A549 (cell line): ENCODE measurements around the gene SUFU. TPM values are rescaled to one million over a fixed set of nuclear protein-coding genes. Genes with fewer than 3 reads are reported as not detected.

ENCODE experiments used
- ATAC-seq, 2 experiments: fragments of 200-7000 bp in 1 of 2; fragments of >200 bp in 1 of 2; cut with Nextera tagmentation in 1 of 2; cut with Tn5 transposase in 1 of 2; 3 replicates each; pipeline versions ENCODE4 v1.8.0 to v1.9.1; 2018 to 2020; ENCODE audit warnings: mild to moderate bottlenecking in 1 of 2, moderate library complexity in 1 of 2
- CTCF ChIA-PET: fragments of 300-600 bp; sonication (Branson Sonifier 250); formaldehyde crosslinking; extraction: SDS; loops from one replicate; lab custom pipeline; 2021; ENCODE audit warnings: antibody characterized with exemption, inconsistent platforms; lab: Yijun Ruan, JAX
- POLR2A ChIA-PET: fragments of 350-600 bp; formaldehyde crosslinking; extraction: SDS; loops from one replicate; lab custom pipeline; 2021; ENCODE audit warnings: antibody characterized with exemption, inconsistent platforms; lab: Yijun Ruan, JAX
- DNase-seq, 2 experiments: peaks; one replicate each; pipeline versions ENCODE4 v3.0.0 to v3.0.0-alpha.2; 2011 to 2016; ENCODE audit warnings: low read depth in 1 of 2, low spot score in 1 of 2
- FAIRE-seq: peaks from 2 replicates; lab custom pipeline; 2011; peaks lifted over from hg19 to GRCh38; lab: Jason Lieb, UNC
- H3K27ac ChIP-seq, 2 experiments: fragments of >200 bp; sonication (Bioruptor Twin); formaldehyde crosslinking; 3 replicates each; pipeline ENCODE4 v1.5.1; 2016 to 2017
- H3K4me1 ChIP-seq: fragments of >200 bp; sonication (Bioruptor Twin); formaldehyde crosslinking; 3 replicates; pipeline ENCODE4 v1.6.1; 2016
- H3K4me2 ChIP-seq: fragments of >200 bp; sonication (Bioruptor Twin); formaldehyde crosslinking; 3 replicates; pipeline ENCODE4 v1.6.1; 2016
- H3K4me3 ChIP-seq: fragments of >200 bp; sonication (Bioruptor Twin); formaldehyde crosslinking; 3 replicates; pipeline ENCODE4 v1.5.1; 2016
- H3K9me3 ChIP-seq: fragments of >200 bp; sonication (Bioruptor Twin); formaldehyde crosslinking; 3 replicates; pipeline ENCODE4 v1.6.1; 2016
- BHLHE40 ChIP-seq: IDR thresholded peaks from 2 replicates; pipeline ENCODE4 v1.6.1; 2012; ENCODE audit warnings: low read depth, low read length, inconsistent platforms
- CEBPB ChIP-seq, 2 experiments: fragments of >200 bp in 1 of 2; sonication (Bioruptor Twin) in 1 of 2; formaldehyde crosslinking in 1 of 2; IDR thresholded peaks; 2 replicates each; pipeline ENCODE4 v1.6.1; 2012 to 2016
- EHMT2 ChIP-seq: fragments of 200-600 bp; sonication (generic); IDR thresholded peaks from 2 replicates; pipeline ENCODE4 v1.6.1; 2016; ENCODE audit warnings: antibody characterized with exemption, low read depth, mild to moderate bottlenecking, moderate library complexity
- EP300 ChIP-seq, 2 experiments: fragments of >200 bp; sonication (Bioruptor Twin); formaldehyde crosslinking; IDR thresholded peaks; 2 replicates in 1 of 2; 3 replicates in 1 of 2; pipeline ENCODE4 v1.6.1; 2016 to 2017
- FOSL2 ChIP-seq, 2 experiments: fragments of 450-650 bp in 1 of 2; fragments of >200 bp in 1 of 2; sonication (Bioruptor Twin) in 1 of 2; formaldehyde crosslinking; IDR thresholded peaks; 2 replicates each; pipeline versions ENCODE4 v1.5.0 to v1.6.1; 2016 to 2020; ENCODE audit warnings: mild to moderate bottlenecking in 1 of 2, moderate library complexity in 1 of 2
- FOXS1 ChIP-seq: fragments of 250-450 bp; sonication (Bioruptor Pico); IDR thresholded peaks from 2 replicates; pipeline ENCODE4 v1.5.0; 2020; ENCODE audit warnings: mild to moderate bottlenecking, moderate library complexity
- HOXB13 ChIP-seq: fragments of 250-450 bp; sonication (Bioruptor Pico); IDR thresholded peaks from 2 replicates; pipeline ENCODE4 v1.5.0; 2020; ENCODE audit warnings: low read depth, mild to moderate bottlenecking, moderate library complexity
- MAFK ChIP-seq: fragments of 450-650 bp; IDR thresholded peaks from 2 replicates; pipeline ENCODE4 v1.6.1; 2014; ENCODE audit not compliant: partially characterized antibody
- NPAS2 ChIP-seq: fragments of 250-450 bp; sonication (Bioruptor Pico); IDR thresholded peaks from 2 replicates; pipeline ENCODE4 v1.8.0; 2022; ENCODE audit warnings: mild to moderate bottlenecking, moderate library complexity, borderline replicate concordance
- NR3C1 ChIP-seq: fragments of >200 bp; sonication (Bioruptor Twin); formaldehyde crosslinking; IDR thresholded peaks from 3 replicates; pipeline ENCODE4 v1.6.1; 2017
- PHF8 ChIP-seq: fragments of 200-600 bp; sonication (generic); IDR thresholded peaks from 2 replicates; pipeline ENCODE4 v1.6.1; 2016; ENCODE audit warnings: low read depth, mild to moderate bottlenecking, antibody characterized with exemption, moderate library complexity, borderline replicate concordance
- RCOR1 ChIP-seq: fragments of 150-350 bp; IDR thresholded peaks from 2 replicates; pipeline ENCODE4 v1.6.1; 2014; ENCODE audit warnings: antibody characterized with exemption, low read length, low read depth
- TFCP2L1 ChIP-seq: fragments of 250-450 bp; sonication (Bioruptor Pico); IDR thresholded peaks from 2 replicates; pipeline ENCODE4 v1.5.0; 2021; ENCODE audit warnings: mild to moderate bottlenecking
- WGBS: methylation state at CpG from one replicate; pipeline ENCODE4 v1.1.6; 2017; ENCODE audit errors: missing lambda C conversion rate; 5-methylcytosine and 5-hydroxymethylcytosine counted together
- polyA plus RNA-seq, 4 experiments: library from polyadenylated mRNA; depleted of rRNA in 3 of 4; stranded (reverse); fragments of >200 nt; fragmentation: RNase III in 1 of 4; extraction: RNeasy Plus Mini Kit Qiagen cat#74134 plus additional on column Dnase treatment in 1 of 4; gene quantifications; 2 replicates in 3 of 4; 3 replicates in 1 of 4; pipeline ENCODE4 v1.2.3, GENCODE V29; 2011 to 2017
- TF ChIP-seq, protein P1 (sequence below): IDR thresholded peaks from 2 replicates; pipeline ENCODE4 v1.6.1; 2012
- TF ChIP-seq, protein P2 (sequence below): fragments of >200 bp; sonication (Bioruptor Twin); formaldehyde crosslinking; IDR thresholded peaks from 3 replicates; pipeline ENCODE4 v1.6.1; 2016
- TF ChIP-seq, protein P3 (sequence below): IDR thresholded peaks from 2 replicates; pipeline ENCODE4 v1.6.1; 2012; ENCODE audit warnings: low read depth, borderline replicate concordance
- TF ChIP-seq, protein P4 (sequence below): fragments of 150-350 bp; IDR thresholded peaks from 2 replicates; pipeline ENCODE4 v1.6.1; 2014; ENCODE audit warnings: low read depth, mild to moderate bottlenecking, low read length
- TF ChIP-seq, protein P5 (sequence below): fragments of >200 bp; sonication (Bioruptor Twin); formaldehyde crosslinking; IDR thresholded peaks from 3 replicates; pipeline ENCODE4 v1.5.1; 2016

Gene SUFU
- polyA plus RNA-seq, 2 of the 4 experiments (the other 2 are of a cell fraction) = 3.7 to 5.5 TPM

DNA sequence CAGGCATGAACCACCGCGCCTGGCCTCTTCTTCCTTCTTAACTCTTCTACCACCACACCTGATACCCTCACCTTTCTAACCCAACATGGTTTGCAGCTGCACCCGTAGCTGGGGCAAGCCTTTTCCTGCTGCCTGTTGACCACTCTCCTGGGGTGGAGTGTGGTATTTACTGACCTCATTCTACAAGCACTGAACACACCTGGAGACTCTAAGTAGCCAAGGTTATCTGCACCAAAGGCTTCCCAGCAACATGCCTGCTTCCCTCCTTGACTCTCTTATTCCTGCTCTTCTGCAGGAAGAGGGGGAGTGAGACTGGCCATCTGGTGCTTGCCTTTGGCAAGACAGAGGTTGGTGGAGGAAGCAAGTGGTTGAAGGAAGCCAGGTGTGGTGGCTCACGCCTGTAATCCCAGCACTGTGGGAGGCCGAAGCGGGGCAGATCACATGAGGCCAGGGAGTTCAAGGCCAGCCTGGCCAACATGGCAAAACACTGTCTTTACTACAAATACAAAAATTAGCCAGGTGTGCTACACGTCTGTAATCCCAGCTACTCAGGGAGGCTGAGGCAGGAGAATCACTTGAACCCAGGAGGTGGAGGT is 11.3 kb upstream of the SUFU start:
- Histone ChIP-seq H3K4me2 (no peak overlapping the region), H3K4me1 (peaks cover 10% of the 10 kb centered on the region; the same call in 2 of the 3 replicates), H3K27ac (no peak overlapping the region)
- FAIRE-seq = no peak
- ATAC-seq = no peak
- no peak for TF ChIP-seq PHF8
- TF ChIP-seq TFCP2L1 (CRISPR knock-in tag) = no peak
- TF ChIP-seq FOSL2 (IDR thresholded peaks at IDR 0.05) = no peak
- TF ChIP-seq FOSL2 (CRISPR knock-in tag; IDR thresholded peaks at IDR 0.05) = no peak
- no peak for TF ChIP-seq MAFK
- TF ChIP-seq EP300 (IDR thresholded peaks at IDR 0.05) = no peak
- TF ChIP-seq, protein P1, sequence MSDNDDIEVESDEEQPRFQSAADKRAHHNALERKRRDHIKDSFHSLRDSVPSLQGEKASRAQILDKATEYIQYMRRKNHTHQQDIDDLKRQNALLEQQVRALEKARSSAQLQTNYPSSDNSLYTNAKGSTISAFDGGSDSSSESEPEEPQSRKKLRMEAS = no peak
- TF ChIP-seq, protein P2, sequence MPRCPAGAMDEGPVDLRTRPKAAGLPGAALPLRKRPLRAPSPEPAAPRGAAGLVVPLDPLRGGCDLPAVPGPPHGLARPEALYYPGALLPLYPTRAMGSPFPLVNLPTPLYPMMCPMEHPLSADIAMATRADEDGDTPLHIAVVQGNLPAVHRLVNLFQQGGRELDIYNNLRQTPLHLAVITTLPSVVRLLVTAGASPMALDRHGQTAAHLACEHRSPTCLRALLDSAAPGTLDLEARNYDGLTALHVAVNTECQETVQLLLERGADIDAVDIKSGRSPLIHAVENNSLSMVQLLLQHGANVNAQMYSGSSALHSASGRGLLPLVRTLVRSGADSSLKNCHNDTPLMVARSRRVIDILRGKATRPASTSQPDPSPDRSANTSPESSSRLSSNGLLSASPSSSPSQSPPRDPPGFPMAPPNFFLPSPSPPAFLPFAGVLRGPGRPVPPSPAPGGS = no peak
- no peak for TF ChIP-seq CEBPB (IDR thresholded peaks at IDR 0.05)
- TF ChIP-seq, all 56 proteins: peak for 0
- ChIA-PET CTCF (interaction anchor here (1.9 to 7.3 kb wide), 3 partner anchors 12 to 13 kb away, joined by 6 to 43 read pairs (median 28); no protein-coding TSS in a partner anchor), POLR2A (no interaction called here)
- WGBS = 89% methylated on average over 7 of the region's 7 CpGs
- Histone ChIP-seq H3K9me3 (no peaks in the 10 kb centered on the region), H3K4me3 (no peak overlapping the region)
- DNase-seq = no peak

DNA sequence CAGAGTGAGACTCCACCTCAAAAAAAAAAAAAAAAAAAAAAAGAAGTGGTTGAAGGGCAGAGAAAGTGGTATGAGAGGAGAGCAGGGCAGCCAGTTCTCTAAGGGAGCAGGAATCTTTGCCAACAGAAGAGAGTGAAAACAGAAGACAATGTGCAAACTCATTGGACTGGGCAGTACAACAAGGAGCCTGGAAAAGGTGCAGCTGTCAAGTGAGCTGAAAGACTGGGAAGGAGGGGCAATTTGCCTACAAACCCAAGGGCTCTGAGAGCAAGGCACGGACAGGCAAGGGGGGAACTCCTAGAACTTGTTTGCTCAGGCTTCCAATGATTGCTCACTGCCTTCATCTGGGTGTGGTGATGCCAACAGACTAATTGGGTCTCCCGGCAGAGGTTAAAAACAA is 10.8 kb upstream of the SUFU start:
- ATAC-seq (peak in 1 of 2 experiments; percentile 31; a peak in 1 of 6 replicates), FAIRE-seq (no peak), DNase-seq (no peak)
- ChIA-PET CTCF (interaction anchor here (1.2 to 7.3 kb wide), 5 partner anchors 10 to 118 kb away, joined by 3 to 43 read pairs (median 3); no protein-coding TSS in a partner anchor), POLR2A (no interaction called here)
- Histone ChIP-seq H3K27ac (no peak overlapping the region), H3K4me2 (no peak overlapping the region), H3K4me3 (no peak overlapping the region), H3K4me1 (peaks cover 10% of the 10 kb centered on the region; the same call in 2 of the 3 replicates), H3K9me3 (no peaks in the 10 kb centered on the region)
- TF ChIP-seq HOXB13 (CRISPR knock-in tag) (no peak), EHMT2 (no peak), NPAS2 (no peak), RCOR1 (no peak), NR3C1 (no peak), FOXS1 (CRISPR knock-in tag) (no peak), BHLHE40 (no peak)
- TF ChIP-seq, protein P3, sequence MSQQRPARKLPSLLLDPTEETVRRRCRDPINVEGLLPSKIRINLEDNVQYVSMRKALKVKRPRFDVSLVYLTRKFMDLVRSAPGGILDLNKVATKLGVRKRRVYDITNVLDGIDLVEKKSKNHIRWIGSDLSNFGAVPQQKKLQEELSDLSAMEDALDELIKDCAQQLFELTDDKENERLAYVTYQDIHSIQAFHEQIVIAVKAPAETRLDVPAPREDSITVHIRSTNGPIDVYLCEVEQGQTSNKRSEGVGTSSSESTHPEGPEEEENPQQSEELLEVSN = no peak
- TF ChIP-seq, protein P4, sequence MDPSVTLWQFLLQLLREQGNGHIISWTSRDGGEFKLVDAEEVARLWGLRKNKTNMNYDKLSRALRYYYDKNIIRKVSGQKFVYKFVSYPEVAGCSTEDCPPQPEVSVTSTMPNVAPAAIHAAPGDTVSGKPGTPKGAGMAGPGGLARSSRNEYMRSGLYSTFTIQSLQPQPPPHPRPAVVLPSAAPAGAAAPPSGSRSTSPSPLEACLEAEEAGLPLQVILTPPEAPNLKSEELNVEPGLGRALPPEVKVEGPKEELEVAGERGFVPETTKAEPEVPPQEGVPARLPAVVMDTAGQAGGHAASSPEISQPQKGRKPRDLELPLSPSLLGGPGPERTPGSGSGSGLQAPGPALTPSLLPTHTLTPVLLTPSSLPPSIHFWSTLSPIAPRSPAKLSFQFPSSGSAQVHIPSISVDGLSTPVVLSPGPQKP = no peak
- TF ChIP-seq, protein P5, sequence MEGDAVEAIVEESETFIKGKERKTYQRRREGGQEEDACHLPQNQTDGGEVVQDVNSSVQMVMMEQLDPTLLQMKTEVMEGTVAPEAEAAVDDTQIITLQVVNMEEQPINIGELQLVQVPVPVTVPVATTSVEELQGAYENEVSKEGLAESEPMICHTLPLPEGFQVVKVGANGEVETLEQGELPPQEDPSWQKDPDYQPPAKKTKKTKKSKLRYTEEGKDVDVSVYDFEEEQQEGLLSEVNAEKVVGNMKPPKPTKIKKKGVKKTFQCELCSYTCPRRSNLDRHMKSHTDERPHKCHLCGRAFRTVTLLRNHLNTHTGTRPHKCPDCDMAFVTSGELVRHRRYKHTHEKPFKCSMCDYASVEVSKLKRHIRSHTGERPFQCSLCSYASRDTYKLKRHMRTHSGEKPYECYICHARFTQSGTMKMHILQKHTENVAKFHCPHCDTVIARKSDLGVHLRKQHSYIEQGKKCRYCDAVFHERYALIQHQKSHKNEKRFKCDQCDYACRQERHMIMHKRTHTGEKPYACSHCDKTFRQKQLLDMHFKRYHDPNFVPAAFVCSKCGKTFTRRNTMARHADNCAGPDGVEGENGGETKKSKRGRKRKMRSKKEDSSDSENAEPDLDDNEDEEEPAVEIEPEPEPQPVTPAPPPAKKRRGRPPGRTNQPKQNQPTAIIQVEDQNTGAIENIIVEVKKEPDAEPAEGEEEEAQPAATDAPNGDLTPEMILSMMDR = no peak
- 61% methylated on average over 2 of the region's 2 CpGs for WGBS
